HEK293T (cell line): ENCODE results near the gene PLAA.

Source experiments
- CTCF ChIA-PET: fragments of 350-600 bp; formaldehyde crosslinking; extraction: SDS; loops from one replicate; lab custom pipeline; 2021; ENCODE audit warnings: antibody characterized with exemption, inconsistent platforms; lab: Yijun Ruan, JAX
- POLR2A ChIA-PET: fragments of 350-600 bp; formaldehyde crosslinking; extraction: SDS; loops from one replicate; lab custom pipeline; 2020; ENCODE audit warnings: antibody characterized with exemption, inconsistent platforms; lab: Yijun Ruan, JAX
- DNase-seq: peaks from one replicate; pipeline ENCODE4 v3.0.0; 2012; ENCODE audit warnings: mixed read lengths; ENCODE audit errors: extremely low spot score
- ARNT ChIP-seq: fragments of 450-650 bp; IDR thresholded peaks from 2 replicates; pipeline ENCODE4 v1.6.1; 2017; ENCODE audit warnings: mild to moderate bottlenecking
- BHLHE40 ChIP-seq: fragments of 450-650 bp; IDR thresholded peaks from 2 replicates; pipeline ENCODE4 v1.6.1; 2016; ENCODE audit warnings: mild to moderate bottlenecking, moderate library complexity, borderline replicate concordance
- CTBP1 ChIP-seq: fragments of 450-650 bp; IDR thresholded peaks from 2 replicates; pipeline ENCODE4 v1.6.1; 2016; ENCODE audit warnings: borderline replicate concordance
- ELF4 ChIP-seq: fragments of 450-650 bp; IDR thresholded peaks from 2 replicates; pipeline ENCODE4 v1.6.1; 2017; ENCODE audit warnings: antibody characterized with exemption
- FOXA1 ChIP-seq: fragments of 450-650 bp; IDR thresholded peaks from 2 replicates; pipeline ENCODE4 v1.6.1; 2016; ENCODE audit warnings: mild to moderate bottlenecking
- FOXK2 ChIP-seq: fragments of 450-650 bp; IDR thresholded peaks from 2 replicates; pipeline ENCODE4 v1.6.1; 2016; ENCODE audit warnings: mild to moderate bottlenecking
- FOXM1 ChIP-seq: fragments of 450-650 bp; IDR thresholded peaks from 2 replicates; pipeline ENCODE4 v1.6.1; 2017; ENCODE audit warnings: mild to moderate bottlenecking, borderline replicate concordance
- HDGF ChIP-seq: fragments of 450-650 bp; IDR thresholded peaks from 2 replicates; pipeline ENCODE4 v1.6.1; 2017; ENCODE audit warnings: antibody characterized with exemption, borderline replicate concordance
- L3MBTL2 ChIP-seq: fragments of 450-650 bp; conservative IDR thresholded peaks from 2 replicates; pipeline ENCODE4 v1.6.1; 2016; ENCODE audit warnings: mild to moderate bottlenecking
- LEF1 ChIP-seq: fragments of 450-650 bp; IDR thresholded peaks from 2 replicates; pipeline ENCODE4 v1.6.1; 2017; ENCODE audit warnings: mild to moderate bottlenecking, borderline replicate concordance
- NFRKB ChIP-seq: fragments of 450-650 bp; IDR thresholded peaks from 2 replicates; pipeline ENCODE4 v1.6.1; 2016; ENCODE audit warnings: mild to moderate bottlenecking, moderate library complexity
- SP1 ChIP-seq: fragments of 450-650 bp; IDR thresholded peaks from 2 replicates; pipeline ENCODE4 v1.6.1; 2017
- SUZ12 ChIP-seq: fragments of 450-650 bp; IDR thresholded peaks from 2 replicates; pipeline ENCODE4 v1.6.1; 2016; ENCODE audit warnings: mild to moderate bottlenecking
- TARDBP ChIP-seq: fragments of 450-650 bp; IDR thresholded peaks from 2 replicates; pipeline ENCODE4 v1.6.1; 2016
- ZNF384 ChIP-seq: fragments of 450-650 bp; IDR thresholded peaks from 2 replicates; pipeline ENCODE4 v1.6.1; 2016
- TF ChIP-seq, protein P1 (sequence below): fragments of 450-650 bp; IDR thresholded peaks from 2 replicates; pipeline ENCODE4 v1.6.1; 2016

PLAA gene

GRCh38 chr9:26904671-26905070, 42.4 kb downstream of the PLAA start:
- CTCF ChIA-PET, result no interaction called here
- POLR2A ChIA-PET, result no interaction called here
- DNase-seq, result no peak
- TF ChIP-seq, protein P1, sequence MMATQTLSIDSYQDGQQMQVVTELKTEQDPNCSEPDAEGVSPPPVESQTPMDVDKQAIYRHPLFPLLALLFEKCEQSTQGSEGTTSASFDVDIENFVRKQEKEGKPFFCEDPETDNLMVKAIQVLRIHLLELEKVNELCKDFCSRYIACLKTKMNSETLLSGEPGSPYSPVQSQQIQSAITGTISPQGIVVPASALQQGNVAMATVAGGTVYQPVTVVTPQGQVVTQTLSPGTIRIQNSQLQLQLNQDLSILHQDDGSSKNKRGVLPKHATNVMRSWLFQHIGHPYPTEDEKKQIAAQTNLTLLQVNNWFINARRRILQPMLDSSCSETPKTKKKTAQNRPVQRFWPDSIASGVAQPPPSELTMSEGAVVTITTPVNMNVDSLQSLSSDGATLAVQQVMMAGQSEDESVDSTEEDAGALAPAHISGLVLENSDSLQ, result no peak
- TF ChIP-seq CTBP1 (no peak), BHLHE40 (no peak), FOXA1 (no peak), NFRKB (no peak), LEF1 (no peak), FOXM1 (no peak), SP1 (no peak), TARDBP (no peak), ARNT (no peak), ZNF384 (no peak)

DNA sequence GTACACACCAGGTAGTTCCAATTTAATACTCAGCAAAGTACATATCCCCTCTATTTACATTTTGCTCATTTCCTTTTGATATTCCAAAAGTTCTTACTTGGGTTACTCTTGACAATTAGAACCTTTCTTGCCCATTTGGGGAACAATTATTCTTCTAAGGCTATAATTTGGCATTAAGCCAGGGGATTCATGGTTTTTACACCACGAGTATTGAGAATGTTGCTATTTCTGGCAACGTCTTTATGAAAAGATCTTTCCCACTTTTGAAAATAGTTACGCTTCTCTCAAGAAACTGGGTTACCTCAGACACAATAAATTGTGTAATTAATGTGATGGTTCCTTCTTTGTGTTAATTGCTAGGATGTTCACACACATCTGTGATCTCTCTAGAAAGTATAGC, 43.0 kb downstream of the PLAA start:
- TF ChIP-seq SUZ12, result no peak
- TF ChIP-seq L3MBTL2, result no peak
- no peak for TF ChIP-seq ARNT
- DNase-seq, result no peak
- POLR2A ChIA-PET, result no interaction called here
- CTCF ChIA-PET, result no interaction called here

GRCh38 chr9:26893030-26893676, 53.9 kb downstream of the PLAA start:
- CTCF ChIA-PET, result no interaction called here
- no peak for DNase-seq
- TF ChIP-seq CTBP1 (no peak), ELF4 (no peak), HDGF (no peak)
- POLR2A ChIA-PET, result interaction anchor here (2.6 to 2.9 kb wide), 2 partner anchors 53 to 63 kb away, joined by 20 to 28 read pairs; partner anchors contain the start of genes IFT74 and PLAA

DNA sequence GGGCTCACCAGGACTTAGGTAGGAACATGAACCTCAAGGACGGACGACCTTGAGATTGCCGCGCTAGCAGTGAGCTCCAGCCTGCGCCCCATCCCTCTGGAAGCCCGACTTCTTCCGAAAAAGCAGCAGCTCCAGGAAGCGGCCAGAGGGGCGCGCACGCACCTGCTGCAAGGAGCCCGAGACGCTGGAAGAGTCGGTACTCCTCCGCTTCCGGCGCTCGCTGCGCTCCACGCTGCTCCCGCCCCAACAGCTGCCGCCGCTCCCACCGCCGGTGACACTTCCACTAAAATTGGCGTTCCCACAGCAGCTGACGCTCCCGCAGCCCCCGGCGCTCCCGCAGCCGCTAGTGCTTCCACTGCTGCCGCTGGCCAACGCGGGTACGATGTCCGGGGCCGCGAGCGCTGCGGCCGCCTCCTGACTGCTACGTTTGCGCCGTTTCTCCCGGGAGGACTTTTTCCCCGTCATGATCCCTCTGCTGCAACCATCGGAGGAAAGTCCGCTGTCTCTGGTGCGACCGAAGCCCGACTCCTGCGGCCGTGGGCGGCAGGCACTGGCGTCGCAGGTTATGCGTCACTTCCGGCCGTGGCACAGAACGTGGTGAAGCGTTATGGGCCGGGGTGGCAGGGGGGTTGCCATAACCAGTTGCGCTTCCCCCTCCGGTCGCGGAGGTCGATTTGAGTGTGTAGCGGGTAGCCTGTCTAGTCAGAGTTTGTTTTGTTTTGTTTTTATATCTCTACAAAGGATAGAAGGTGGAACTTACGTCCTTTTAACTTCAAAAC, 54.6 kb downstream of the PLAA start, which contains the start of gene CAAP1:
Gene CAAP1 (minus strand): TSS at position 552 of the 779 bp plus-strand sequence. CDS start 87 bp downstream, at position 465.
- ChIA-PET CTCF (interaction anchor here (0.7 kb wide), 1 partner anchor 27 kb away, joined by 3 read pairs; no protein-coding TSS in a partner anchor), POLR2A (interaction anchor here (0.9 to 2.9 kb wide), 5 partner anchors 28 to 83 kb away, joined by 3 to 28 read pairs (median 6); partner anchors contain the start of genes IFT74 and PLAA)

DNA sequence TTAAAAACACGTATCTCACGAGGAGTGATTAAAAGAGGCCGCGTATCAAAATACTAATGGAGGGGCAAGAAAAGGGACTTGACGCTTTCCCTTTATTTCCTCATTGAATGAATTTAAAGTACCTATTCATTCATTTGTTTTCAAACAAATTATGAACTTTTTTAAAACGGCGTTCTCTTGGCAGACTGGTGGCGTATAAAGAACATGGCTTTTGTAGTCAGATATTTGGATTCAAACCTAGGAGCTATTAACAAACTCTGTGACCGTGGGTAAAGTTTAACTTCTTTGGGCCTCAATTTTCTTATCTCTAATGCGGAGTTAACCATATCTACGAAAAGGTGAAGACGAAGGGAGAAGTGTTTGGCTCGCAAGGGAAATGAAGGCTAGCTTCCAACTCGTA, 55.3 kb downstream of the PLAA start:
- ChIA-PET CTCF (interaction anchor here (0.7 kb wide), 1 partner anchor 26 kb away, joined by 3 read pairs; no protein-coding TSS in a partner anchor), POLR2A (interaction anchor here (0.9 to 2.9 kb wide), 5 partner anchors 29 to 83 kb away, joined by 3 to 28 read pairs (median 6); partner anchors contain the start of genes IFT74 and PLAA)
- no peak for TF ChIP-seq CTBP1
- no peak for TF ChIP-seq ELF4
- TF ChIP-seq SP1, result no peak
- TF ChIP-seq NFRKB, result no peak
- no peak for TF ChIP-seq L3MBTL2
- no peak for TF ChIP-seq HDGF
- TF ChIP-seq ARNT, result no peak
- TF ChIP-seq TARDBP, result no peak
- no peak for TF ChIP-seq SUZ12
- no peak for TF ChIP-seq LEF1
- no peak for TF ChIP-seq FOXA1
- no peak for TF ChIP-seq BHLHE40
- TF ChIP-seq FOXM1, result no peak
- TF ChIP-seq, protein P1, result no peak
- TF ChIP-seq FOXK2, result no peak
- DNase-seq, result no peak

More for the DNA sequence above, 54.6 kb downstream of the PLAA start, which contains the start of gene CAAP1:
- TF ChIP-seq ELF4 (peak; percentile 44; the same call in 1 of the 2 replicates), L3MBTL2 (peak; percentile 60; the same call in 1 of the 2 replicates), CTBP1 (peak; percentile 11; the same call in 1 of the 2 replicates), TARDBP (no peak), ARNT (no peak), LEF1 (no peak)
- peak; percentile 91 for DNase-seq

DNA sequence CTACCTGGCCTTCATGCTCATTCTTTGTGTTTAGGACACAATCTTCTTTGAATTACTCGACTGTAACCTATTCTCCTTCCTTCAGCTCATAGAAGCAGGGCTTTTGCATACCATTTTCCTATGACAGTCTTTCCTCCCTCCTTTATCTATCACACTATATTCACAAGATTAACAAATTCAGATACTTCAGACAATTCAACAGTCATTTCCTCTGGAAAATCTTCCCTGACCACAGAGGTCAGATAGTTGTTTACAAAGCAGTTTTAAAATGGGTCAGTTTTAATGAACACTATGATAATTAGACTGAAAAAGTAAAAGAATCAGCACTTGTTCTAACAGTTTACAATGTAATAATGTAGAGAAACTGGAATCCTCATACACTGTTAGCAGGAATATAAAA, 58.8 kb downstream of the PLAA start:
- POLR2A ChIA-PET, result no interaction called here
- CTCF ChIA-PET, result no interaction called here

More for the DNA sequence above, 58.8 kb downstream of the PLAA start:
- no peak for DNase-seq
- TF ChIP-seq ARNT (no peak), SUZ12 (no peak), SP1 (no peak), TARDBP (no peak), ZNF384 (no peak), HDGF (no peak), FOXM1 (no peak), NFRKB (no peak), L3MBTL2 (no peak), FOXK2 (no peak), LEF1 (no peak), ELF4 (no peak), CTBP1 (no peak), FOXA1 (no peak)
